Measurements from ENCODE around the gene CERCAM. TPM values are rescaled to one million over a fixed set of nuclear protein-coding genes. Genes with fewer than 3 reads are reported as not detected.

CERCAM gene
- total and polyA plus RNA-seq, 2 of the 13 experiments (the other 11 are each of a cell fraction or from before 2014, with no cell fraction given): 9.0 to 17.1 TPM

DNA sequence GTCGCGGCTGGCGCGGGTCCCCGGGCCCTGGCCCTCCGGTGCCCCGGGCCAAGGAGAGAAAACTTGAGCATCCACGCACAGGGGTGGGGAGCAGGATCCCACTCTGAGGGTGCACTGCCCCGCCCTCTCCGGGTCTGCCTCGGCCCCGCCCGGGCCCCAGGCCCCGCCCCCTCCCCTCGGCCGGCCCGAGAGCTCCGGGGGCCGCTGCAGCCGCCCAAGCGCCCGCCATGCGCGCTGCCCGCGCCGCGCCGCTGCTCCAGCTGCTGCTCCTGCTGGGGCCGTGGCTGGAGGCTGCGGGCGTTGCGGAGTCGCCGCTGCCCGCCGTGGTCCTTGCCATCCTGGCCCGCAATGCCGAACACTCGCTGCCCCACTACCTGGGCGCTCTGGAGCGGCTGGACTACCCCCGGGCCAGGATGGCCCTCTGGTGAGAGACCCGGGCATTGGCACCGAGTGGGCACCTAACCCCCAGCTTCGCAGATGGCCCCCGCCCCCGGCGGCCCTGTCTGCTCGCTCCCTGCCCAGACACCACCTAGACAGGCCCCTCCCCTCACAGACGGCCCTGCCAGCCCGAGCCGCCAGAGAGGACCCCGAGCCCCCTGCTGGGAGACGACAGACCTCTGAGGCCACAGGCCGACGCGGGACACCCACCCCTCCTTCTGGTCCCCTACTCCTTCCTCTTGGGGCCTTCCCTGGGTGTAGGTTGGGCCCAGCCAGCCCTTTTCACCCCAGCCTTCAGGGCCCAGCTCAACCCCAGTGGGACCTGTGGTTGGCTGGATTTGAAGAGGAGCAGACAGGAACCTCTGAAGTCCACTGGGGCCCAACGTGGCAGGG is at the start of gene CERCAM (continued):
- TF ChIP-seq NR2C2 (CRISPR knock-in tag; IDR thresholded peaks at IDR 0.05; ENCODE audit: borderline replicate concordance) (no peak), NCOR1 (IDR thresholded peaks at IDR 0.05; ENCODE audit: borderline replicate concordance, low read length) (no peak), ZNF619 (CRISPR knock-in tag; IDR thresholded peaks at IDR 0.05) (no peak), NR3C1 (CRISPR knock-in tag; IDR thresholded peaks at IDR 0.05) (no peak), ZNF547 (CRISPR knock-in tag; IDR thresholded peaks at IDR 0.05) (no peak), ARHGAP35 (CRISPR knock-in tag; IDR thresholded peaks at IDR 0.05; ENCODE audit: borderline replicate concordance) (no peak), CEBPB (IDR thresholded peaks at IDR 0.05; ENCODE audit: borderline replicate concordance, low read depth, low read length) (no peak), HDAC6 (IDR thresholded peaks at IDR 0.05; ENCODE audit: low read depth, low read length) (no peak), SAFB2 (CRISPR knock-in tag; IDR thresholded peaks at IDR 0.05; ENCODE audit: borderline replicate concordance, low read depth) (no peak), ZNF430 (CRISPR knock-in tag; IDR thresholded peaks at IDR 0.05) (peak; percentile 65; the same call in 1 of the 2 replicates), MEIS1 (CRISPR knock-in tag; IDR thresholded peaks at IDR 0.05; ENCODE audit: borderline replicate concordance) (no peak), STAG1 (CRISPR knock-in tag; IDR thresholded peaks at IDR 0.05) (no peak), TCF12 (IDR thresholded peaks at IDR 0.05) (no peak), TCF12 (CRISPR knock-in tag; IDR thresholded peaks at IDR 0.05) (no peak; the same call in 1 of the 2 replicates), XRCC5 (optimal IDR thresholded peaks at IDR 0.05; ENCODE audit: low read length) (no peak), HMG20A (CRISPR knock-in tag; IDR thresholded peaks at IDR 0.05; ENCODE audit: borderline replicate concordance) (no peak), ZNF572 (CRISPR knock-in tag; IDR thresholded peaks at IDR 0.05) (0 out of 2 replicates have a peak, but pooled peaks have one; percentile 83), ZNF160 (CRISPR knock-in tag; IDR thresholded peaks at IDR 0.05) (no peak), RNF2 (conservative IDR thresholded peaks at IDR 0.05; ENCODE audit: low read depth) (no peak)
- TF ChIP-seq, protein P1, sequence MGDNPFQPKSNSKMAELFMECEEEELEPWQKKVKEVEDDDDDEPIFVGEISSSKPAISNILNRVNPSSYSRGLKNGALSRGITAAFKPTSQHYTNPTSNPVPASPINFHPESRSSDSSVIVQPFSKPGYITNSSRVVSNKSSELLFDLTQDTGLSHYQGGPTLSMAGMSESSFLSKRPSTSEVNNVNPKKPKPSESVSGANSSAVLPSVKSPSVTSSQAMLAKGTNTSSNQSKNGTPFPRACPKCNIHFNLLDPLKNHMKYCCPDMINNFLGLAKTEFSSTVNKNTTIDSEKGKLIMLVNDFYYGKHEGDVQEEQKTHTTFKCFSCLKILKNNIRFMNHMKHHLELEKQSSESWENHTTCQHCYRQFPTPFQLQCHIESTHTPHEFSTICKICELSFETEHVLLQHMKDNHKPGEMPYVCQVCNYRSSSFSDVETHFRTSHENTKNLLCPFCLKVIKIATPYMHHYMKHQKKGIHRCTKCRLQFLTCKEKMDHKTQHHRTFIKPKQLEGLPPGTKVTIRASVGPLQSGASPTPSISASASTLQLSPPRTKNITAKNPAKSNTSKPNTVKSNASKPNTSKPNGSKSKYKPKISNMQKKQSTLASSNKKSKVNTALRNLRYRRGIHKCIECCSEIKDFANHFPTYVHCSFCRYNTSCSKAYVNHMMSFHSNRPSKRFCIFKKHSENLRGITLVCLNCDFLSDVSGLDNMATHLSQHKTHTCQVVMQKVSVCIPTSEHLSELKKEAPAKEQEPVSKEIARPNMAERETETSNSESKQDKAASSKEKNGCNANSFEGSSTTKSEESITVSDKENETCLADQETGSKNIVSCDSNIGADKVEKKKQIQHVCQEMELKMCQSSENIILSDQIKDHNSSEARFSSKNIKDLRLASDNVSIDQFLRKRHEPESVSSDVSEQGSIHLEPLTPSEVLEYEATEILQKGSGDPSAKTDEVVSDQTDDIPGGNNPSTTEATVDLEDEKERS (CRISPR knock-in tag; IDR thresholded peaks at IDR 0.05): no peak
- TF ChIP-seq, protein P2, sequence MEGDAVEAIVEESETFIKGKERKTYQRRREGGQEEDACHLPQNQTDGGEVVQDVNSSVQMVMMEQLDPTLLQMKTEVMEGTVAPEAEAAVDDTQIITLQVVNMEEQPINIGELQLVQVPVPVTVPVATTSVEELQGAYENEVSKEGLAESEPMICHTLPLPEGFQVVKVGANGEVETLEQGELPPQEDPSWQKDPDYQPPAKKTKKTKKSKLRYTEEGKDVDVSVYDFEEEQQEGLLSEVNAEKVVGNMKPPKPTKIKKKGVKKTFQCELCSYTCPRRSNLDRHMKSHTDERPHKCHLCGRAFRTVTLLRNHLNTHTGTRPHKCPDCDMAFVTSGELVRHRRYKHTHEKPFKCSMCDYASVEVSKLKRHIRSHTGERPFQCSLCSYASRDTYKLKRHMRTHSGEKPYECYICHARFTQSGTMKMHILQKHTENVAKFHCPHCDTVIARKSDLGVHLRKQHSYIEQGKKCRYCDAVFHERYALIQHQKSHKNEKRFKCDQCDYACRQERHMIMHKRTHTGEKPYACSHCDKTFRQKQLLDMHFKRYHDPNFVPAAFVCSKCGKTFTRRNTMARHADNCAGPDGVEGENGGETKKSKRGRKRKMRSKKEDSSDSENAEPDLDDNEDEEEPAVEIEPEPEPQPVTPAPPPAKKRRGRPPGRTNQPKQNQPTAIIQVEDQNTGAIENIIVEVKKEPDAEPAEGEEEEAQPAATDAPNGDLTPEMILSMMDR (CRISPR knock-in tag; IDR thresholded peaks at IDR 0.05): peak; percentile 38
- TF ChIP-seq, protein P3, sequence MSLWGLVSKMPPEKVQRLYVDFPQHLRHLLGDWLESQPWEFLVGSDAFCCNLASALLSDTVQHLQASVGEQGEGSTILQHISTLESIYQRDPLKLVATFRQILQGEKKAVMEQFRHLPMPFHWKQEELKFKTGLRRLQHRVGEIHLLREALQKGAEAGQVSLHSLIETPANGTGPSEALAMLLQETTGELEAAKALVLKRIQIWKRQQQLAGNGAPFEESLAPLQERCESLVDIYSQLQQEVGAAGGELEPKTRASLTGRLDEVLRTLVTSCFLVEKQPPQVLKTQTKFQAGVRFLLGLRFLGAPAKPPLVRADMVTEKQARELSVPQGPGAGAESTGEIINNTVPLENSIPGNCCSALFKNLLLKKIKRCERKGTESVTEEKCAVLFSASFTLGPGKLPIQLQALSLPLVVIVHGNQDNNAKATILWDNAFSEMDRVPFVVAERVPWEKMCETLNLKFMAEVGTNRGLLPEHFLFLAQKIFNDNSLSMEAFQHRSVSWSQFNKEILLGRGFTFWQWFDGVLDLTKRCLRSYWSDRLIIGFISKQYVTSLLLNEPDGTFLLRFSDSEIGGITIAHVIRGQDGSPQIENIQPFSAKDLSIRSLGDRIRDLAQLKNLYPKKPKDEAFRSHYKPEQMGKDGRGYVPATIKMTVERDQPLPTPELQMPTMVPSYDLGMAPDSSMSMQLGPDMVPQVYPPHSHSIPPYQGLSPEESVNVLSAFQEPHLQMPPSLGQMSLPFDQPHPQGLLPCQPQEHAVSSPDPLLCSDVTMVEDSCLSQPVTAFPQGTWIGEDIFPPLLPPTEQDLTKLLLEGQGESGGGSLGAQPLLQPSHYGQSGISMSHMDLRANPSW (CRISPR knock-in tag; IDR thresholded peaks at IDR 0.05; ENCODE audit: borderline replicate concordance): no peak
- TF ChIP-seq, protein P4, sequence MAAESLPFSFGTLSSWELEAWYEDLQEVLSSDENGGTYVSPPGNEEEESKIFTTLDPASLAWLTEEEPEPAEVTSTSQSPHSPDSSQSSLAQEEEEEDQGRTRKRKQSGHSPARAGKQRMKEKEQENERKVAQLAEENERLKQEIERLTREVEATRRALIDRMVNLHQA (CRISPR knock-in tag; IDR thresholded peaks at IDR 0.05): no peak

Data from HepG2 (cell line).